WTC11 (cell line): Measurements from ENCODE around the gene PIGU. TPM values are rescaled to one million over a fixed set of nuclear protein-coding genes. Genes with fewer than 3 reads are reported as not detected.

Source experiments
- ATAC-seq: fragments of 200-7000 bp; cut with Tn5 transposase; 2 replicates; pipeline ENCODE4 v1.10.0; 2021; ENCODE audit warnings: mild to moderate bottlenecking, moderate library complexity
- CTCF ChIA-PET: fragments of 300-600 bp; sonication (Branson Sonifier 250); formaldehyde crosslinking; loops from one replicate; lab custom pipeline; 2021; ENCODE audit warnings: antibody characterized with exemption; lab: Charles Lee
- POLR2A ChIA-PET: fragments of 350-600 bp; sonication (Branson Sonifier 250); formaldehyde crosslinking; loops from one replicate; lab custom pipeline; 2021; ENCODE audit warnings: antibody characterized with exemption; lab: Charles Lee
- DNase-seq: peaks from one replicate; pipeline ENCODE4 v3.0.0; 2021; ENCODE audit warnings: low spot score
- H3K27ac Mint-ChIP-seq: 2 replicates; pipeline ENCODE4 v1.8.0; 2021; ENCODE audit warnings: mixed read lengths
- H3K27me3 Mint-ChIP-seq: 2 replicates; pipeline ENCODE4 v1.8.0; 2021; ENCODE audit warnings: low read depth, mild to moderate bottlenecking, moderate library complexity, mixed read lengths
- H3K36me3 Mint-ChIP-seq: 2 replicates; pipeline ENCODE4 v1.8.0; 2021; ENCODE audit warnings: mixed read lengths
- H3K4me1 Mint-ChIP-seq: 2 replicates; pipeline ENCODE4 v1.8.0; 2022; ENCODE audit warnings: mixed read lengths
- H3K4me3 Mint-ChIP-seq: 2 replicates; pipeline ENCODE4 v1.8.0; 2021; ENCODE audit warnings: mild to moderate bottlenecking, moderate library complexity, mixed read lengths
- H3K9me3 Mint-ChIP-seq: 2 replicates; pipeline ENCODE4 v1.8.0; 2021; ENCODE audit warnings: mixed read lengths
- AR ChIP-seq: fragments of 250-450 bp; sonication (Bioruptor Pico); IDR thresholded peaks from 2 replicates; pipeline ENCODE4 v1.9.0; 2021; ENCODE audit warnings: mild to moderate bottlenecking
- ATF6 ChIP-seq: sonication (generic); formaldehyde crosslinking; IDR thresholded peaks from 2 replicates; pipeline ENCODE4 v1.8.1; 2023; ENCODE audit warnings: mild to moderate bottlenecking, missing genetic modification reagents
- CBFB ChIP-seq: sonication (generic); formaldehyde crosslinking; IDR thresholded peaks from 2 replicates; pipeline ENCODE4 v1.8.1; 2022; ENCODE audit warnings: mild to moderate bottlenecking, low read depth, missing genetic modification reagents
- ETV6 ChIP-seq: sonication (generic); formaldehyde crosslinking; IDR thresholded peaks from 2 replicates; pipeline ENCODE4 v1.8.1; 2022; ENCODE audit warnings: mild to moderate bottlenecking, missing genetic modification reagents
- FOXP1 ChIP-seq: sonication (generic); formaldehyde crosslinking; IDR thresholded peaks from 2 replicates; pipeline ENCODE4 v1.8.0; 2022; ENCODE audit warnings: missing genetic modification reagents, mild to moderate bottlenecking, moderate library complexity, borderline replicate concordance
- GTF2I ChIP-seq: fragments of 250-450 bp; sonication (Bioruptor Pico); conservative IDR thresholded peaks from 2 replicates; pipeline ENCODE4 v1.4.0; 2021; ENCODE audit warnings: mild to moderate bottlenecking
- HMGXB4 ChIP-seq: sonication (generic); formaldehyde crosslinking; IDR thresholded peaks from 2 replicates; pipeline ENCODE4 v1.8.1; 2023; ENCODE audit warnings: mild to moderate bottlenecking, moderate library complexity, missing genetic modification reagents
- JAZF1 ChIP-seq: fragments of 250-450 bp; sonication (Bioruptor Pico); IDR thresholded peaks from 2 replicates; pipeline ENCODE4 v1.9.0; 2021; ENCODE audit warnings: moderate library complexity, mild to moderate bottlenecking, inconsistent platforms
- JUN ChIP-seq: sonication (generic); formaldehyde crosslinking; IDR thresholded peaks from 2 replicates; pipeline ENCODE4 v1.8.0; 2023; ENCODE audit warnings: mild to moderate bottlenecking, missing genetic modification reagents
- NFE2L1 ChIP-seq: sonication (generic); formaldehyde crosslinking; IDR thresholded peaks from 2 replicates; pipeline ENCODE4 v1.8.1; 2023; ENCODE audit warnings: missing genetic modification reagents
- PRRX2 ChIP-seq: fragments of 250-450 bp; sonication (Bioruptor Pico); IDR thresholded peaks from 2 replicates; pipeline ENCODE4 v1.8.0; 2021; ENCODE audit warnings: mild to moderate bottlenecking
- TCF7 ChIP-seq: sonication (generic); formaldehyde crosslinking; IDR thresholded peaks from 2 replicates; pipeline ENCODE4 v1.8.0; 2022; ENCODE audit warnings: mild to moderate bottlenecking, low read depth, missing genetic modification reagents, moderate library complexity
- TEAD1 ChIP-seq: sonication (generic); formaldehyde crosslinking; IDR thresholded peaks from 2 replicates; pipeline ENCODE4 v1.8.0; 2022; ENCODE audit warnings: mild to moderate bottlenecking, missing genetic modification reagents
- TP53 ChIP-seq: sonication (generic); formaldehyde crosslinking; IDR thresholded peaks from 2 replicates; pipeline ENCODE4 v1.8.1; 2023; ENCODE audit warnings: mild to moderate bottlenecking, missing genetic modification reagents
- ZBTB43 ChIP-seq: sonication (generic); formaldehyde crosslinking; IDR thresholded peaks from 2 replicates; pipeline ENCODE4 v1.8.1; 2023; ENCODE audit warnings: mild to moderate bottlenecking, missing genetic modification reagents
- ZMAT4 ChIP-seq: fragments of 250-450 bp; sonication (Bioruptor Pico); IDR thresholded peaks from 2 replicates; pipeline ENCODE4 v1.9.0; 2021; ENCODE audit warnings: mild to moderate bottlenecking
- ZNF263 ChIP-seq: sonication (generic); formaldehyde crosslinking; IDR thresholded peaks from 2 replicates; pipeline ENCODE4 v1.8.1; 2022; ENCODE audit warnings: low read depth, mild to moderate bottlenecking, moderate library complexity, missing genetic modification reagents
- ZNF423 ChIP-seq: fragments of 250-450 bp; sonication (Bioruptor Pico); IDR thresholded peaks from 2 replicates; pipeline ENCODE4 v2.1.2; 2022; ENCODE audit warnings: mild to moderate bottlenecking, moderate library complexity
- ZNF425 ChIP-seq: fragments of 250-450 bp; sonication (Bioruptor Pico); conservative IDR thresholded peaks from 2 replicates; pipeline ENCODE4 v1.9.0; 2021; ENCODE audit warnings: mild to moderate bottlenecking
- ZNF512 ChIP-seq: sonication (generic); formaldehyde crosslinking; IDR thresholded peaks from 2 replicates; pipeline ENCODE4 v1.8.1; 2022; ENCODE audit warnings: missing genetic modification reagents, borderline replicate concordance
- ZSCAN18 ChIP-seq: fragments of 250-450 bp; sonication (Bioruptor Pico); IDR thresholded peaks from 2 replicates; pipeline ENCODE4 v2.1.2; 2022; ENCODE audit warnings: mild to moderate bottlenecking, moderate library complexity
- total RNA-seq: library from RNA; stranded (reverse); gene quantifications from 3 replicates; pipeline ENCODE4 v1.2.3, GENCODE V29; 2021

The PIGU gene
- total RNA-seq, 1 experiment from 2014 or later, result 24.8 TPM

- TF ChIP-seq ZNF425 (CRISPR knock-in tag) (no peak), CBFB (CRISPR knock-in tag) (no peak)
These were observed 93.3 kb downstream of the PIGU start (continued) for GRCh38 chr20:34583544-34583943.

- Mint-ChIP-seq H3K4me1 (no peaks in the 10 kb centered on the region), H3K36me3 (peaks cover 3% of the 10 kb centered on the region; the same call in 1 of the 2 replicates), H3K4me3 (no peak overlapping the region), H3K27ac (no peak overlapping the region), H3K27me3 (no peaks in the 10 kb centered on the region), H3K9me3 (no peaks in the 10 kb centered on the region)
- no peak for ATAC-seq
- no peak for TF ChIP-seq NFE2L1 (CRISPR knock-in tag)
- no peak for TF ChIP-seq TP53 (CRISPR knock-in tag)
- no peak for TF ChIP-seq AR
- no peak for TF ChIP-seq ZNF263 (CRISPR knock-in tag)
- no peak for TF ChIP-seq JAZF1 (CRISPR knock-in tag)
- TF ChIP-seq TCF7 (CRISPR knock-in tag), result no peak
- DNase-seq, result no peak
- ChIA-PET CTCF (interaction anchor here (1.0 to 1.1 kb wide), 2 partner anchors 127 to 187 kb away, joined by 3 to 4 read pairs; no protein-coding TSS in a partner anchor), POLR2A (no interaction called here)
These were observed 94.0 kb downstream of the PIGU start for GRCh38 chr20:34582911-34583310.

- Mint-ChIP-seq H3K4me3 (no peak overlapping the region), H3K4me1 (no peaks in the 10 kb centered on the region), H3K27ac (no peak overlapping the region), H3K9me3 (no peaks in the 10 kb centered on the region), H3K36me3 (peaks cover 3% of the 10 kb centered on the region; the same call in 1 of the 2 replicates), H3K27me3 (no peaks in the 10 kb centered on the region)
- ChIA-PET POLR2A (interaction anchor here (0.6 kb wide), 1 partner anchor 449 kb away, joined by 5 read pairs; no protein-coding TSS in a partner anchor), CTCF (no interaction called here)
- no peak for DNase-seq
- ATAC-seq, result no peak
- TF ChIP-seq FOXP1 (CRISPR knock-in tag), result no peak
- TF ChIP-seq ZNF512, result no peak
- no peak for TF ChIP-seq ZMAT4 (CRISPR knock-in tag)
- TF ChIP-seq ZSCAN18 (CRISPR knock-in tag), result no peak
- TF ChIP-seq TEAD1 (CRISPR knock-in tag), result no peak
- no peak for TF ChIP-seq GTF2I
- no peak for TF ChIP-seq ATF6 (CRISPR knock-in tag)
- TF ChIP-seq ZNF423 (CRISPR knock-in tag), result no peak
- TF ChIP-seq JUN (CRISPR knock-in tag), result no peak
- no peak for TF ChIP-seq ZBTB43 (CRISPR knock-in tag)
- TF ChIP-seq HMGXB4 (CRISPR knock-in tag), result no peak
- TF ChIP-seq PRRX2 (CRISPR knock-in tag), result no peak
- TF ChIP-seq ETV6 (CRISPR knock-in tag), result no peak
These were observed 94.7 kb downstream of the PIGU start for GRCh38 chr20:34582221-34582620.
